GM21528 (cell line): ENCODE results near the gene LRP1B.

Experiments
- ATAC-seq: cut with Tn5 transposase; IDR thresholded peaks from one replicate; pipeline ENCODE4 v1.9.1; 2021; ENCODE audit warnings: mild to moderate bottlenecking, moderate library complexity; ENCODE audit not compliant: unreplicated experiment, low FRiP score

LRP1B gene

DNA sequence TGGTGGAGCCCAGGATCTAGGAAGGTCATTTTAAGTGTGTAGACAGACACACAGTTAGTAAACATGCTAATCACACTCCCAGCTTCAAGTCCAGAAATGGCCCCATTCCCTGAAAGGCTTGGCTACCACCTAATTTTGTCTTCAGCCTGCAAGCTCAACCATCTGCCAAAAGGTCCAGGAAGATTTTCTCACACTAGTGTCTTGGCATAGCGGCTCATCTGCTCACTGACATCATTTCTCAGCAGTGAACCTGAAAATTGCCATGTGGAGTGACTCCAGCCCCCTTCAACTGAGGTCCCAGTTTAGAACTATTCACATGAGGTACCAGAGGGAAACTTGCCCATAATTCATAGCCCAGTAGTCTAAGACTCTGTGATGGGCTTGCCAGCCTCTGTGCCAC, 748.9 kb downstream of the LRP1B start:
- no peak for ATAC-seq

DNA sequence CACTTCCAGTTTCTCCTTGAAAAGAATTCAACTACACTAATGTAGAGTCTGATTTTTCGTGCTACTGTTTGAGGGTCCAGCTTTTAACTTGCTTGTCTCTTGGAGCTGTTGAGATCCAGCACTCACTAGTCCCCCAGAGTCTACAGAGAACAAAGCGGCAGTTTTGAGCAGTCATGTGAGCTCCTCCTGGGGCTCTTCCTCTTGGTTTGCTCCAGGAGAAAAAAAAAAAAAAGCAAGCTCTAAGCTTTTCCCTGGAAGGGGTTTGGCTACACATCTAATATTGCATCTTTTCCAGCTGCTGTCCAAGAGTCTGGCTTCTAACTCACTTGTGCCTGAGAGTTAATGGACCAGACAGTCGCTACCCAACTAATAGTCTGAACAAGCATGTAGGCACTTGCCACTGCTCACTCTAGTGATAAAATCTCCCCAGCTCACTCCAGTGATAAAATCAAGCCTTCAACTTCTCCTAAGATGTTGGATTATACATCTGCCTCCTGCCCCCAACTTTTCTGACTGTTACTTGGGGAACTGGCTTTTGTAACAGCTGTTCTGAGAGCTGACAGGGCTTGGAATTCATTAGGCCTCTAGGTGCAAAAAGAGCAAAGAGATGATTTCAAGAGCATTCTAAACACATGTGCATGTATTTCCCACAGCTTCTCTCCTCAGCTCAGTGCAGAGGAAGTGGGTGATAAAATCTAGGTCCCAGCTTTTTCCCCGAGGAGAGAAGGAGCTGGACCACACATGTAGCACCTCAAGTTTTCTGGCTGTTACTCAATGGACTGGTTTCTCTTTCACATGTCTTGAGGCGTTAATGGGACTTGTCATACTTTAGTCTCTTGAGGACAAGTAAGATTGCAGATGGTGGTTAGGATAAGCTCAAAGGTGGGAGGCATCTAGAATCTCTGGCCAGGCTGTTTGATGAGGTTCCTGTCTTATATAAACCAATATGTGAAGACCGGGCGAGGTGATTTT, 750.5 kb downstream of the LRP1B start:
- ATAC-seq, result no peak

DNA sequence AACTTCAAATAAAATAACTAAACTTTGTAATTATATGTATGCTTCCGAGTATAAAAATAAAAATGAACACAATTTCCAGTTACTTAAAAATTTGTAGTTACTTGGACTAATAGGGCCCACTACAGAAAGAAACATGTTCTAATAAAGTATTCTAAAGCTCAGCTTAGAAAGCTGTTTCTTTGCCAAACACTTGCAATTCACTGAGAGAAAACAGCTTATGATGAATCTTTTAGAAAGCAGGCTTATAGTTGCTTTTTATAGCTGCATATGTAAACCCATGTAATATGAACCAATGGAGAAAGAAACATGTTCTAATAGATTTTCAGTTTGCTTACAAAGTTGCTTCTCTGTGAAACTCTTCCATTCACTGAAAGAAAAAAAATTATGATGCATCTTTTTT, 766.0 kb downstream of the LRP1B start:
- no peak for ATAC-seq

DNA sequence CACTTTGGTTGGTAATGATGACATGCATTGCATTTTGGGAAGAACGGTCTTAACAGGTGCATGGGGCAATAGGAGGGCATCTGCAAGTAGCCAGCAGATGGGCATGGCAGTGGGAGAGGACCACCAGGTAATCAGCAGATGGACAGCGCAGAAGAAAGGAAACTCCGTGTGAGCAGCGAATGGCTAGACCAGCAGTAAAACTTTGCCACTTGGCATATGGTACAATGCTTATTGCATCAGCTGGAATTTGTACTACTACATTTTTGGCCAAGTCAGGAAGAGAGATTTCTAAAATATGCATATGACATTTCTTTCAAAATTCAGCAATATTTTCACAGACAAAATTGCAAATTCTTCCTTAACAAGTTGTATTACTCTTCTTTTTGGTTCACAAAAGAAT, 768.5 kb downstream of the LRP1B start:
- no peak for ATAC-seq

DNA sequence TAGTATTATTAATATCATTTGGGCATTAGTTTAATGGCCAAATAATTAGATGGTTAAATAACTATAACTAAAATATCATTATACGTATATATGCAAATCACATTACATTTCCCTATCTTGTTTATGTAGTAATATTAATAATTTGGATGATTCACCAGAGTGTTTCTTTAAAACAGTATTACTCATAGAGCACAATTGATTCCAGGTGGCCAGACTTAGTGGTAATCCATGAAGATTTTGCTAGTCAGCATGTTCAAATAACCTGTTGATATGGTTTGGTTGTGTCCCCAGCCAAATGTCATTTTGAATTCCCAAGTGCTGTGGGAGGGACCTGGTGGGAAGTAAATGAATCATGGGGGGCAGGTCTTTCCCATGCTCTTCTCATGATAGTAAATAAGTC, 782.3 kb downstream of the LRP1B start:
- no peak for ATAC-seq

DNA sequence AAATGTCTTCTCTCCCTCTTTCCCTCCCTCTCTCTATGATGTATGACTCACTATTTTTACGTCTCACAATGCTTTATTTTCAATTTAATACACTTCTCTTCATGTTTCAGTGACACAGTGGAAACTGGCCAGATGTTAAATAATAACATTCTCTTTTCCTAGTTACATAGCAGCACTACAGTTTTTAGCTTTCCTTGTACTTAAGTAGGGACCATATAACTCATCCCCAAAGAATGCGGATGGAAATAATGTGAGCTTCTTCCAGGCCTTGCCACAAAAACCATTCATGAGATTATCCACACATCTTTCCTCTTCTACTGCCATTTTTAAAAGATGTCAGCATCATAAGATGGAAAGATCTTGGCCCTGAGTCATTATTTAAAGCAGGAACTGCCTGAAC, 789.4 kb downstream of the LRP1B start:
- ATAC-seq, result no peak

DNA sequence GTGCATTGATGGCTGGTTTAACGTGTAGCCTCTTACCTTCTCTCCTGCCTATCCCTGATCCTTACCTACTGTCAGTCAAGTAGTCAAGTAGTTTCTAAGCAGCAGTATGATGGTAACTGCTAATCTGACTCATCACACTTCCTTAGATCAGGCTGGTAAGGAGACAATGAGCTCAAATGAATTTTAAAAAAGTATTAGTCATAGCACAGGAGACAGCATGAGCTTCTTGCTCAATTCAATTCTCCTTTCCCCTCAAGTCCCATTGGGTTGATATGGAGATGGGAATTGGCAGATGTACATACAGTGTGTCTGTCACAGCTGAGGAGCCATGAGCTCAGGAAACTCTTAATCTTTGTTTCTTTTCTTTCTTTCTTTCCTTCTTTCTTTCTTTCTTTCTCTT, 799.7 kb downstream of the LRP1B start:
- no peak for ATAC-seq

DNA sequence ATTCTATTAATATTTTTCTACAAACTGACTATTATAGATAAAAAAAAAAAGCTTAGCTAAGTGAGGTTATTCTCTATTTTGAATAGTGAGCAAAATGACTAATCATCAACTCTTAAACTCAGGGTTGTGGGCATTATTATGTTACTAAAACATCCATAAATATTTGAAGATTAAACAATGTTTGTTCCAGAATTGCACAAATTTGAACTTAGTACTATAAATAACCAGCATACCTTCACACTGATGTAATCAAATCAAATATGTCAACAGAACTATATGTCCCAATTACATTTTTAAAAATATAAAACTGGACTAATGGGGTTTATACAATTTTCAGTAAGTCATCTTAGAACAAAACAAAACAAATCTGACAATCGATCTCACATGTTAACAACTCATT, 800.9 kb downstream of the LRP1B start:
- no peak for ATAC-seq

DNA sequence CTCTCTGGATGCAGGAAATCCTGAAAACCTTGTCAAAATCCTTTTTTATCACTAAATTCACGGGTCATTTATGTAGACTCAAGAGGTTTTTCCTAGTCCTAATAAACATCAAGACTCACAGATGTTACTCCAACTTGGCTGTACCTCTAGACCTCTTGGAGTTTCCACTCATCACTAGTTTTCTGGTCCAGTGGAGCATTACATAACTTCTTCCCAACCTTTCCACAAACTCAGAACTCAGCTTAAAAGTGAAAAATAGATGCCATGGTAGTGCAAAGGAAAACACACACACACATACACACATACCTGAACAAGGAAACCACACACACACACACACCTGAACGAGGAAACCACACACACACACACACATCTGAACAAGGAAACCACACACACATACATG, 807.2 kb downstream of the LRP1B start:
- ATAC-seq, result no peak

DNA sequence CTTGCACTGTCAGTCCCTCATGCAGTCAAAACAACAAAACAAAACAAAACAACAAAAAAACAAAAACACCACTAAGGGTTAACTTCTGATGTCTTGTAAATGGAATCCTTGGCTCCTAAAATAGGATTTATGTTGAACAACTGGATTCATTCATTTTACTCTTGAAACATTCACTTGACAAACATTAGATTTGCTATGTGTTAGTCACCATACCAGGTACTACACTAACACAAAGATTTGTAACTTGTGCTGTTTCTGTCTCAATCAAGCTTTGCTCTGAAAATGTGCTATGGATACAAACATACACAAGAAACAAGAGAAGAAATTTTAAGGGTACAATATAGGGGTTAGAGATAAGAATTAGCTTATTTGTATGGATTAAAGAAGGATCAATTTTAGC, 812.8 kb downstream of the LRP1B start:
- no peak for ATAC-seq

DNA sequence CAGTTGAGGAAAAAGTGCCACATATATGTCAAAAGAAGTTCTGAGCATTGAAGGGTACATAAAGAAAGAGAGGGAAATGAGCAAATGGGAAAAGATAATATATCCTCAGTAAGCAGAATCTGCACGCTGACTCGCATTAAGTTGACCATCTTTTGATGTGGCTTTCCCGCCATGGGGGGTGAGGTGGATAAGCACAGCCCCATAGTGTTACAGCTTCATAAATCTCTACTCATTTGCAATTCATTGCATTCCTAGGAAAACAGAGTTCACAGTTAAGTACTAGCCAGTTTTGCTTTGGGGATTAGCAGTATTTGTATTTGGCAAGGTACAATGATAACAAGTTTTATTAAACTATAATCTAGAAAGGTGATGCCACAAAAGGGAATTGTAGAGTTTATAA, 814.2 kb downstream of the LRP1B start:
- no peak for ATAC-seq

DNA sequence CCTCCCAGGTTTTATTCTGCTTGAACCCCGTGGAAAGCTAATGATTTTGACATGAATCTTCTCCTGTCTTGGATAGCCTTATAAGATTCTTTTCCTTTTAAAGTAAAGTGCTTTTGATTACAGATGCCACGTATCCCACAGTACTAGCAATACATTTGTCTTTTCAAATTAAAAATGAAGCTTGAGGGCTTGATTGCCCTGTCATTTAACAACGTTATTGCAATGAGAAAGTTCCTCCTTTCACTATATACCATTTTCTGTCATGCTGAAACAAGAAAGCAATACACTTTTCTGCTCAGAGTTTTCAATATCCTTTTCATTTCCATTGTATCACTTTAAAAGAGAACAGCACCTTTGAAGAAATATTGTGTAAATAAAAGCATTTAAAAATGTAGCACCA, 814.7 kb downstream of the LRP1B start:
- no peak for ATAC-seq

DNA sequence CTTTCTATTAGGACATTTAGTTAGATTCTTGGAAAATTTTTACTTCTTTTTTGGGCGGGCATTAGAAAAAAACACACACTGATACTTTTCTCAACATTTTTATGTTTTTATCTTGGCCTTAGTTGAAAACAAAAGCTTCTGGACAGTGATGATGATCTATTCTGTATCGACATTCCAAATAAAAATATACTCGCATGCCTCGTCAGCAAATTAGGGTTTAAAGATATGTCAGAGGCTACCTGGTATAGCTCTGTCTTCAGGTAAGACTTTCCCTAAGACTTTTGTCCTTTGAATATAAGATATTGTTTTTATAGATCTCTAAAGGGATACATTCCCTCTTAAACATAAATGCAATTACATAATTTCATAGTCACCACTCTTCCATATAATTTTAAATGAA, 816.8 kb downstream of the LRP1B start:
- ATAC-seq, result no peak

DNA sequence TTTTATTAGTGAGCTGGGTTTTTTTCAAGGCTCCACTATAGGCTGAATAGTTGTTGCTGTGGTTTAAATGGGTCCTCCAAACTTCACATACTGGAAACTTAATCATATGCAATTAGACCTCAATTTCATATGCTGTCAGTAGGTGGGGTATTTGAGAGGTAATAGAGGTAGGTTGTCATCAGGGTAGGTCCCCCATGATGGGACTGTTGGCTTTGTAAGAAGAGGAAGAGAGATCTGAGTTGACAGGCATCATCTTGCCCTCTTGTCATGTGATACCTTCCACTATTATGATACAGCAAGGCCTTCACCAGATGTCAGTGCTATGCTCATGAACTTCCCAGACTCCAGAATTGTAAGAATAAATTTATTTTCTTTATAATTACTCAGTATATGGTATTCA, 819.4 kb downstream of the LRP1B start:
- ATAC-seq, result no peak

DNA sequence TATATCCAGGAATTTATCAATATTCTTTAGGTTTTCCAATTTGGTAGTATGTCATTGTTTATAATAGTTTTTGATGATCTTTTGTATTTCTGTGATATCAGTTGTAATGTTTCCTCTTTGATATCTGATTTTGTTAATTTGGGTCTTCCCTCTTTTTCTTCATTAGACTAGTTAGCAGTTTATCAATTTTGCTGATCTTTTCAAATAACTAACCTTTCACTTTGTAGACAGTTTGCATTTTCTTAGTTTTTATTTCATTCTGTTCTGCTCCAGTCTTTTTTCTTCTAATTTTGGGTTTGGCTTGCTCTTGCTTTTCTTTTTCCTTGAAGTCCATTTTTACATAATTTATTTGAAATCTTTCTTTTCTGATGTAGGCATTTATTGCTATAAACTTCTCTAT, 824.4 kb downstream of the LRP1B start:
- ATAC-seq, result no peak

DNA sequence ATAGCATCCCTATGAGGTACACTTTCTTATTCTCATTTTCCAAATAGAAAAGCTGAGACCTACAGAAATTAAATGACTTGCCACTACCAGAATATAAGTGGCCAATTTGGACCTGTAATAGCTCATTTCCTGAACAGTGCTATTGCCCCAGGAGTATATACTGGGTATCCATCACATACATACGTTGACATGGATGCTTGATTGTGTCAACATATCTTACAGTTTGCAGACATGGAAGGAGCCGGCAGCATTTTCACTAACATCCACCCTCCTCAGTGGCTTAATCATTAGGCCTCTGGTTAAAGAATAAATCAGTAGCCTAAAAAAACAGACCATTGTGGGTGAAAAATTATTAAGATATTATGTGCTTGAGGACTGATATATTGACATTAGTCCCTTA, 829.3 kb downstream of the LRP1B start:
- no peak for ATAC-seq

DNA sequence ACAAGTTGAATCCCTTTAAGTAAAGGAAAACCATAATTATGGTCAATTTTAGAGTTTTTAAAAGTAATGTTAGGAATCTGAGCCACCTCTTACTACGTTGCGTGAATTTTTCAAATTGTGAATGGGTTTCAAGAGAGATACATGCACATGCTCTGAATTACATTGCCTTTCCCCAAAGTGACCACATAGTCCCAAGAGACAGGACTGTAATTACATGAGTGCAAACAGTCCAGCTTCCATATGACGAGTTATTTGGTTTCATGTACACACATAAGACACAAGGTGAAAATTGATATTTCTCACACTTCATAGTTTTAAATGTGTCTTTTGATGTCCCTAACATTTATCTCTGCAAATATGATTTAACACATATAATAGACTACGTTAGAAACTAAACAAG, 850.8 kb downstream of the LRP1B start:
- ATAC-seq, result no peak

DNA sequence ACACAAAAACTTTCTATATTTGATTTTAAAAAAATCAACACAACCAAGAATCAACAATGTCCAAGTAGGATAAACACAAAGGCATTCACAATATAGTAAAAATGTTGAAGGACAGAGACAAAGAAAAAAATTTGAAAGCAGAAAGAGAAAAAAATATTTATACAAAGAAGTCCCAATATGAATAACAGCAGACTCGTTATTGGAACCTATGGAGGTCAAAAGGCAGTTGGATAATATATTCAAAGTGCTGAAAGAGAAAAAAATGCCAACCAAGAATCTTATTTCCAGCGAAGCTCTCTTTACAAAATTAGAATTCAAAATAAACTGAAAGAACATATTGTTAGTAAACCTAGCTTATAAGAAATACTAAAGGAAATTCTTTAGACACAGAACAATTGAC, 859.5 kb downstream of the LRP1B start:
- no peak for ATAC-seq

DNA sequence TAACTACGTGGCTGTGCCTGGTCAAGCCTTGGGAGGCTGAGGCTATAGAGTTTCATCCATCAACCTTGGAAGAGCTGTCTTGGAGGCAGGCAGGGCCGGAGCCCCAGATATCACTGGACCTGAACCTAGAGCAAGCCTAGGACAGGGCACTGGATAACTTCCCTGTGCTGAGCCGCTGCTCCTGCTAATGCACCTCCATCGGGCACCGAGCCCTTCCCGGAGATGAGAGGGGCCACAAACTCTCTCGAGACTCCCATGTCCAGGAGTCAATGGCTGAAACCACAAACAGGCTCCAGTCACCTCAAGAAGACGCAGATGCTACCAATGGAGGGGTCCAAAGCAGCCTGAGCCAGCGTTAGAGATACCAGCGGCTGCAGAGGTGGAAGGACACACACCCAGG, 866.0 kb downstream of the LRP1B start:
- ATAC-seq, result no peak

DNA sequence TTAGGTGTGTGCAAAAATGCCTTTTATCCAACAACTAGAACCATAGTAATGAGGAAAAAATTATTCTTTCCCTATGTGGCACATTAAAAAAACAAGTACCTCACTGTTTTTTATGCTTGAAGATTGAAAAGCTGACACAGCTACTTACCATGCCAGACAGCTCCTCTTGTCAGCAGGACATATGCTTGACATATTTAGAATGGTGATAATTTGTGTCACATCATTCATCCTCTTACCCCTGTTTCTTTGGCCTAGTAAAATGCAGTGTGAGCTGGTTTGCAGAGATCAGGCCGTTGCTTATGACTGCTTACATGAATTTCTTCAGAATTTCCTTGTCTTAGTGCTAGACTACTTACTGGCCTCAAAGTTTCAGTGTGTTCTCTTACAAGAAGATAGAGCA, 869.9 kb downstream of the LRP1B start:
- no peak for ATAC-seq

DNA sequence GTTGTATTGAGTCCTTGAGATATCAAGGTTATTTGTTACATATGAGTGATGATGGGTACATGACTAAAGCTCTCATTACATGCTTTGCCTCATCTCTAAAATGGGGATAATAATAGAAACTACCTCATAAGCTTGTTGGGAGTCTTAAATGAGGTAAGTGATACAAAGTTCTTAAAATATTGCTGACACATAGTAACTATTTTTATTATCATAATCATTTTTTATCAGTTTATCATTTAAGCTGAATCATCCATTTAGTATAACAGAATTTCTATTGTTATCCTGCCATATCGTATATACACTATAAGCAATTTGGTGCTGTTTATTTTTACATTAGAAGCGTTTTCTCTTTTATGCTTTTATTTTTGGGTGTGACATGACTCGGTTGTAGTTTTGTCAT, 871.1 kb downstream of the LRP1B start:
- no peak for ATAC-seq

DNA sequence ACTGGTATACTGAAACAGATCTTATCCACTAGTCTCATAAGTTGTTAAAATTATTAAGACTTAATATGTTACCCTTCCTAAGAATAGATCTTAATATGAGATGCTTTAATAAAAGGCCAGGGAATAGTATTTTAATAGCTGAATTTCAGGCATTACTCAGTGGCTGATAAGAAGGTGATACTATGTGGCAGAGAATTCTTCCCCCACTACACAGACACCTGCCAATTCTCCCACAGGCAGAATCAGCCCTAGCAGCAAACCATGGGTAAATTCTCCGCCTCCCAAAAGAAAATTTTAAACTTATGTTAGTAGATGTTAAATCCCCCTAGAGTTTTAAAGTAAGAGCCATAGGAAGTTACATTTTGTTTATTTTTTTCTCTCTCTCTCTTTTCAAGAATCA, 888.8 kb downstream of the LRP1B start:
- no peak for ATAC-seq

DNA sequence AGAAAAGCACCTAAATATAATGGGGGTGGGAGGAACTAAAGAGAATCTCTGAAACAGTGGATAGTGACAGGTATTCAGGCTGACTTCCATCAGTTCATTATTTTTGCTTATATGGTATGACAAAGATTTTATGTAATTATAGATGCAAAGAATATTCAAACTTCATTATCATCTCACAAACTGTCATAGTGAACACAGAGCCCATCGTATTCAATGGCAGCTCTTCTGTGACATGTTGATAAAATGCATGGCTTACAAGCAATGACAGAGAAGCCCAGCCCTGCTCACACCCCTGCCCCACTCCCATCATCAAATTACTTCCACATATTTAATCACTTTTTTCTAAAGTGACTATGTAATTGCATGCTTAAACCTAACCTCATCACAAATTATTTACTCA, 904.3 kb downstream of the LRP1B start:
- ATAC-seq, result no peak
